Ishikawa (cell line): ENCODE measurements around the gene BCL7A.

Experiments
- CREB1 ChIP-seq: IDR thresholded peaks from 2 replicates; pipeline ENCODE4 v1.6.1; 2012; ENCODE audit warnings: low read depth
- EP300 ChIP-seq: IDR thresholded peaks from 2 replicates; pipeline ENCODE4 v1.6.1; 2012; ENCODE audit warnings: borderline replicate concordance
- MAX ChIP-seq: IDR thresholded peaks from 2 replicates; pipeline ENCODE4 v1.6.1; 2012
- RAD21 ChIP-seq: IDR thresholded peaks from 2 replicates; pipeline ENCODE4 v1.6.1; 2012; ENCODE audit warnings: low read depth
- REST ChIP-seq: IDR thresholded peaks from 2 replicates; pipeline ENCODE4 v1.6.1; 2012; ENCODE audit warnings: low read depth, mild to moderate bottlenecking
- TAF1 ChIP-seq: IDR thresholded peaks from 2 replicates; pipeline ENCODE4 v1.6.1; 2012; ENCODE audit warnings: low read depth, mild to moderate bottlenecking
- TEAD4 ChIP-seq: IDR thresholded peaks from 2 replicates; pipeline ENCODE4 v1.6.1; 2012
- YY1 ChIP-seq: IDR thresholded peaks from 2 replicates; pipeline ENCODE4 v1.6.1; 2012; ENCODE audit warnings: low read depth
- ZBTB7A ChIP-seq: IDR thresholded peaks from 2 replicates; pipeline ENCODE4 v1.6.1; 2012; ENCODE audit warnings: low read depth

- TF ChIP-seq EP300 (no peak), RAD21 (no peak), CREB1 (no peak), MAX (no peak), TAF1 (no peak), YY1 (no peak), TEAD4 (no peak), REST (no peak), ZBTB7A (no peak)
Measured at GRCh38 chr12:122054842-122055520, 33.3 kb downstream of the BCL7A start.
